Activated T-helper 2 cell treated with anti-CD3 and anti-CD28 coated beads, Interferon-gamma antibody, Interleukin-2, Interleukin-4, amounts not matched to agents 10 μg/mL and 5 μg/mL and 100 μg/mL, durations not matched to agents 14 hours and 24 hours and 36 hours (primary cell): Measurements from ENCODE around the gene MC2R. TPM values are rescaled to one million over a fixed set of nuclear protein-coding genes. Genes with fewer than 3 reads are reported as not detected.
"Not testable (repeated sequence)": the region's sequence is repeated elsewhere in the genome, so short reads cannot be mapped to it uniquely, and the experiment has no call there.

ENCODE experiments used
- DNase-seq: peaks from one replicate; pipeline ENCODE4 v3.0.0; 2021; ENCODE audit warnings: low spot score
- H3K27ac Mint-ChIP-seq: one replicate; pipeline ENCODE4 v1.8.0; 2021; ENCODE audit warnings: mixed read lengths
- H3K27me3 Mint-ChIP-seq: one replicate; pipeline ENCODE4 v1.8.0; 2021; ENCODE audit warnings: low read depth, mixed read lengths
- H3K36me3 Mint-ChIP-seq: one replicate; pipeline ENCODE4 v1.8.0; 2021; ENCODE audit warnings: low read depth, mixed read lengths
- H3K4me1 Mint-ChIP-seq: one replicate; pipeline ENCODE4 v1.8.0; 2021; ENCODE audit warnings: low read depth, mixed read lengths
- H3K4me3 Mint-ChIP-seq: one replicate; pipeline ENCODE4 v1.8.0; 2021; ENCODE audit warnings: low read depth, mild to moderate bottlenecking, moderate library complexity, mixed read lengths
- H3K9me3 Mint-ChIP-seq: one replicate; pipeline ENCODE4 v1.8.0; 2021; ENCODE audit warnings: mixed read lengths
- intact Hi-C: fragments of 100-400 bp; cut with micrococcal nuclease; formaldehyde crosslinking; loops from one replicate; pipeline ENCODE4 v1.15.1; 2023
- total RNA-seq: library from RNA; stranded (reverse); gene quantifications from 2 replicates; pipeline ENCODE4 v1.2.3, GENCODE V29; 2022

MC2R gene
- total RNA-seq, 1 donor from 2014 or later = not detected

DNA sequence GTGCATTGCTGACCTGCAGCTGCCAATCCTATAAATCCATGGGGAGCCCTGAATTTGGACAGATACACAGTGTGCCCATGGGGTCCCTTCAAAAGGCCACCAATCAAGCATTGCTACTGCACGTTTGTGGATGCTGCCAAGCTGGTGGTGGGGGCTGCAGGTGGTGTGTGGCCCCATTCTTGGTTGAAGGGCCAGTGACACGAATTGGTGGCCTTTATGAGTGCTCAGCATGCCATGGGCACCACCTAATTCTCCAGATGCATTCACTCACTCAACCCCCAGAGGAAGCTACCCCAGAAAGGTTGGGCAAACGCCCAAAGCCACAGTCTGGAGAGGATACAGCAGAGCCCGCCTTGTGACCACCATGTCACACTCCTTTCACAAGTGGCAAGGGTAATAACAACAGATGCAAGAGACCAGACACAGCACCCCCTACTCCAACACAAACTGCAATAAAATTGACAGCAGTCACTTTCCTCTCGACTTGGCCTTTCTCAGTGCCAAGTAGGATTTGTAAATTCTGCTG, 27.1 kb downstream of the MC2R start:
- Mint-ChIP-seq H3K27me3 (peaks cover 2% of the 10 kb centered on the region), H3K36me3 (no peaks in the 10 kb centered on the region), H3K4me1 (no peaks in the 10 kb centered on the region), H3K4me3 (no peak overlapping the region), H3K9me3 (no peaks in the 10 kb centered on the region), H3K27ac (no peak overlapping the region)
- intact Hi-C loops = no loop called here
- DNase-seq = no peak

DNA sequence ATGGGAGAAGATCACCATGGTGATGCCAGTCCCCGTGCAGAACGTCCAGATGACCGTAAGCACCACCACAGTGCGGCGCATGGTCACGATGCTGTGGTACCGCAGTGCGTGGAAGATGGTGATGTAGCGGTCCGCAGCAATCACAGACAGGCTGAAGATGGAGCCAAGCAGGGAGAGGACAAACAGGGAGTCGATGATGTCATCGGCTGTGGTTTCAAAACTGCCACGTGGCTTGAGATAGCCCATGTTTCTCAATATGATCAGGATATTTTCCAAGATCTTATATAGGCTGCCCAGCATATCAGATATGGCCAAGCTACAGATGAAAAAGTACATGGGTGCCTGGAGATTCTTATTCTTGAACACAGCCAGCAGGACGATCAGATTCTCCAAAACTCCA, 30.3 kb downstream of the MC2R start:
- Mint-ChIP-seq H3K4me3 (no peak overlapping the region), H3K9me3 (no peaks in the 10 kb centered on the region), H3K27ac (no peak overlapping the region), H3K36me3 (no peaks in the 10 kb centered on the region), H3K27me3 (peaks cover 2% of the 10 kb centered on the region), H3K4me1 (no peaks in the 10 kb centered on the region)
- intact Hi-C loops = no loop called here
- no peak for DNase-seq

DNA sequence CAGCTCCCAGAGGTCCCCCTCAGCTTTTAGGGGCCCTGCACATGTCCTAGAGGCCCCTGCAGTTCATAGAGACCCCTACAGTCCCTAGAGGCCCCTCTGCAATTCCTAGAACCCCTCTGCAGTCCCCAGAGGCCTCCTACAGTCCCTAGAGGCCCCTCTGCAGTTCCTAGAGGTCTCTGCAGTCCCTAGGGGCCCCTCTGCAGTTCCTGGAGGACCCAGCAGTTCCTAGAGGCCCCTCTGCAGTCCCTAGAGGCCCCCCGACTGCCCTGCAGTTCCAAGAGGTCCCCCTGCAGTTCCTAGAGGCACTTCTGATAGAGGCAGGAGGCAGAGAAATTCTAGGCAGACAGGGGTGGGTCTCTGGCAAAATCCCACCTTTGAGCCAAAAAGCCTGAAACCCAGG, 35.4 kb downstream of the MC2R start:
- no peak for DNase-seq
- Mint-ChIP-seq H3K4me3 (no peak overlapping the region), H3K27ac (no peak overlapping the region), H3K4me1 (no peaks in the 10 kb centered on the region), H3K9me3 (no peaks in the 10 kb centered on the region), H3K27me3 (peaks cover 2% of the 10 kb centered on the region), H3K36me3 (no peaks in the 10 kb centered on the region)
- intact Hi-C loops = no loop called here

DNA sequence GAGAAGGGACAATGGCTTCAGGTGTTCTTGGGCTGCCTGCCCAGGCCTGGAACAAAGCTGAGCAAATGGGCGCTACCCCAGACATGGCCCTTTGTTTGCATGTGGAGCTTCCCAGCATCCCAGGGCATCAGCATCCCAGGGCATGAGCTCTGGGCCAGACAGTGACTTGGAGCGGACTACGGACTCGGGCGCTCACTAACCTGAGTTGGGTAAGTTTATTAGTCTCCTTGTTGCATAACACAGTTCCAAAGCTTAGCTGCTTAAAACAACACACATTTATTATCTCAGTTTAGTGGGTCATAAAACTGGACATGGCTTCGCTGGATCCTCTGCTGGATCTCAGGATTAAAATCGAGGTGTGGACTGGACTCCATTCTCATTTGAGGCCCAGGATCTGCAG, 35.8 kb downstream of the MC2R start:
- Mint-ChIP-seq H3K27ac (no peak overlapping the region), H3K27me3 (peaks cover 2% of the 10 kb centered on the region), H3K4me3 (no peak overlapping the region), H3K9me3 (no peaks in the 10 kb centered on the region), H3K4me1 (no peaks in the 10 kb centered on the region), H3K36me3 (no peaks in the 10 kb centered on the region)
- intact Hi-C loops = no loop called here
- DNase-seq = no peak

DNA sequence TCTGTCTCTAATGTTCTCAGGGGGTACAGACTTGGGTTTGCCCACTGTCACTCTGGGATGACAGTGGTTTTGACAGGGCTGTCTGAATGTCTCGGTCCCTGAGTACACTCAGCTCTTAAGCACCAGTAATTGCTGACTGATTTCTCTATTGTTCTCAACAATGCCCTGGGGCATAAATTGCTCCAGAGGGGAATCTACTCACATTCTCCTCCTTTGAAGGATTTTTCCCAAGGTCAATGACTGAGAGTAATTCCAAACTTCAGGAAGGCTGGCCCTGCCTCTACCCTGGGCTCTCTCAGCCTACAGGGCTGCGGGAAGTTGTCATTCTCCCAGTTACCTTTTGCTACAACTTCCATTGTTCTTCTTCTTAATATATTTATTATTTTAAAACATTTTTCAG, 36.5 kb downstream of the MC2R start:
- DNase-seq = no peak
- intact Hi-C loops = no loop called here
- Mint-ChIP-seq H3K4me3 (no peak overlapping the region), H3K4me1 (no peaks in the 10 kb centered on the region), H3K27me3 (peaks cover 2% of the 10 kb centered on the region), H3K36me3 (no peaks in the 10 kb centered on the region), H3K27ac (no peak overlapping the region), H3K9me3 (no peaks in the 10 kb centered on the region)

DNA sequence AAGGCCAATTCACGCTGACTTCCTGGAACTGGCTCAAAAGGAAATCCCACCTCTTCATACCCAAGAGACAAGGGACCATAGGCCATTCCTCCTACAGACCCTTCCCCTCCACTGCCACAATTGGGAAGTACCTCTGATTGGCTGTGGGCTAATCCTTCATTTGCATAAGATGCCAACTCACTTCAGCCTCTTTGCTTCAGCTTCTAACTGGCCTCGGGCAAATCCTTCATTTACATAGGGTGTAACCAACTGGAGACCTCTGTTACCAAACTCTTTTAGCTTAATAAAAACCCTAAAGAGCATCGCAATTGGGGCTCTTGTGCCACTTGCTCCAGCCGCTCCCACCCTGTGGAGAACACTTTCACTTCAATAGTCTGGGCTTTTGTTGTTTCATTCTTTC, 38.2 kb downstream of the MC2R start:
- no peaks in the 10 kb centered on the region for H3K4me1 Mint-ChIP-seq
- no peaks in the 10 kb centered on the region for H3K9me3 Mint-ChIP-seq
- no peaks in the 10 kb centered on the region for H3K36me3 Mint-ChIP-seq
- H3K27ac Mint-ChIP-seq = no peak overlapping the region
- no peak for DNase-seq
- H3K4me3 Mint-ChIP-seq = no peak overlapping the region
- H3K27me3 Mint-ChIP-seq = peaks cover 2% of the 10 kb centered on the region
- intact Hi-C loops = no loop called here

DNA sequence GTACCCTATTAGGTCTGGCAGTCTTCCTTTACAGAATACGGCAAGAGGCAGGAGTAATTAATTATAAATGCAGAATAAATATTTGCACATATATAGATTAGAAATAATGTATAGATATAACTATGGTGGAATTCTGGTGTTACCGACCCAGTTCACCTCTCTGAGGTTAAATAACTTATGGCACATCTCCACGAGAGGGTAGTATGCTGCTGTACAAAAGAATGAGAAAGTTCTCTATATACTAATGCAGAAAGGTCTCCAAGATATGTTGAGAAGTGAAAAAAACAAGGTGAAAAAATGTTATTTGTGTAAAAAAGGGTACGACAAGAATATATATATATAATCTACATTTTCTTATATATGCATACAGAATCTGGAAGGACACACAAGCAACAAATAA, 40.8 kb downstream of the MC2R start:
- Mint-ChIP-seq H3K36me3 (no peaks in the 10 kb centered on the region), H3K4me1 (no peaks in the 10 kb centered on the region), H3K9me3 (no peaks in the 10 kb centered on the region), H3K27ac (no peak overlapping the region), H3K4me3 (no peak overlapping the region), H3K27me3 (peaks cover 10% of the 10 kb centered on the region)
- intact Hi-C loops = no loop called here
- no peak for DNase-seq

DNA sequence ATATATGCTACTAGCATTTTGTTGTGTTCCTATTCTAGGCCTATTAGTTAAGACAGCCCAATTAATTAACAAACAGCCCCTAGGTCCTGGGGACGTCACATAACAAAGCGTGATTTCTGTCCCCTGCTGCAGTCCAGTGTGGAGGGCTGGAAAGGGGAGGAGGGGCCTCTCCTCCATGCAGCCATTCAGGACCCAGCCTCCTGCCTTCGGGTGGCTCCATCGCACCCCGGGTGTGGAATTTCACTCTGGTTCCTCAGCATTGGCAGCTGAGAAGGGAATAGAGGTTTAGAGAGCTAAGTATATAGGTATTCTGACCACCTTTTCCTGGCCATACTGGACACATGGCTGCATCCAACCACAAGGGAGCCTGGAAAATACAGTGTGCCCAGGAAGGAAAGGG, 42.4 kb downstream of the MC2R start:
- H3K27ac Mint-ChIP-seq = no peak overlapping the region
- no peaks in the 10 kb centered on the region for H3K4me1 Mint-ChIP-seq
- no peak for DNase-seq
- no peak overlapping the region for H3K4me3 Mint-ChIP-seq
- H3K27me3 Mint-ChIP-seq = peaks cover 22% of the 10 kb centered on the region
- H3K9me3 Mint-ChIP-seq = no peaks in the 10 kb centered on the region
- H3K36me3 Mint-ChIP-seq = no peaks in the 10 kb centered on the region
- intact Hi-C loops = no loop called here

DNA sequence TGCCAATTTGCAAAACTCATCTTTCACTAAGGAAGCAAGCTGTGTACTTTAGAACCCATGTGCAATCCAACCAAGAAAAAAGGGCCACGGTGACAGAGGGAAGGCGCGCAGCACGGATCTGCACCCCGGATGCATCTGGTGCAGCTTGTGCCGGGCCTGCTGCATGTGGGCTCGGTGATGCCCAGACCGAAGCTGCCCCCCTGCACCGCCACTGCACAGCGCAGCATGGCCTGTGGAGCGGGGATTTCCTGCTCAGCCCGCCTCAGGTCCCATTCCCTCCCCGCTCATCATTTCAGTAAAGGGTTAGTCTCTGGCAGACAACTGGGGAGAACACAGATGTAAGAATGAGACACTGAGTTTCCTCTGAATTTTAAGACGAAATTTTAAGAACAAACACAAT, 43.0 kb downstream of the MC2R start:
- no peak for DNase-seq
- intact Hi-C loops = no loop called here
- Mint-ChIP-seq H3K4me1 (no peaks in the 10 kb centered on the region), H3K4me3 (no peak overlapping the region), H3K36me3 (no peaks in the 10 kb centered on the region), H3K9me3 (no peaks in the 10 kb centered on the region), H3K27me3 (peaks cover 27% of the 10 kb centered on the region), H3K27ac (no peak overlapping the region)

DNA sequence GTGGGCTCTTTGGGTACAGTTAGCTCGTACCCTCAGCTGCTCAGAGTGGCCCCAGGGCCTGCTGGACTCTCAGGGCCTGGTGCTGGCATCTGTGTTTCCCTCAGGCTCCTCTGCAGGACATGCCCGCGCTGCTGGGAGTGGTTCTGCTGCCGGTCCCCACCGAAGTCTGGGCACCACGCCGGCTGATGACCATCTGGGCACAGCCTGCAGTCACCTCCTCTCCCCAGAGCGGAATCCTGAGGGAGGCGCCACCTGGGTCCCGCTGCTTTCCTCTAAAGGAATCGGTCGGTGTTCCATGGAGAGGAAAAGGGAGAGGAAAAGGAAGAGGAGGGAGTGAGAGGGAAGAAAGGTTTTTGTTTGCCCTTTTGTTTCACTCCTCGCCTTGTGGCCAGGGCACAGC, 43.6 kb downstream of the MC2R start:
- Mint-ChIP-seq H3K4me1 (no peaks in the 10 kb centered on the region), H3K4me3 (no peak overlapping the region), H3K27ac (no peak overlapping the region), H3K36me3 (no peaks in the 10 kb centered on the region), H3K27me3 (peaks cover 30% of the 10 kb centered on the region), H3K9me3 (no peaks in the 10 kb centered on the region)
- intact Hi-C loops = no loop called here
- no peak for DNase-seq

DNA sequence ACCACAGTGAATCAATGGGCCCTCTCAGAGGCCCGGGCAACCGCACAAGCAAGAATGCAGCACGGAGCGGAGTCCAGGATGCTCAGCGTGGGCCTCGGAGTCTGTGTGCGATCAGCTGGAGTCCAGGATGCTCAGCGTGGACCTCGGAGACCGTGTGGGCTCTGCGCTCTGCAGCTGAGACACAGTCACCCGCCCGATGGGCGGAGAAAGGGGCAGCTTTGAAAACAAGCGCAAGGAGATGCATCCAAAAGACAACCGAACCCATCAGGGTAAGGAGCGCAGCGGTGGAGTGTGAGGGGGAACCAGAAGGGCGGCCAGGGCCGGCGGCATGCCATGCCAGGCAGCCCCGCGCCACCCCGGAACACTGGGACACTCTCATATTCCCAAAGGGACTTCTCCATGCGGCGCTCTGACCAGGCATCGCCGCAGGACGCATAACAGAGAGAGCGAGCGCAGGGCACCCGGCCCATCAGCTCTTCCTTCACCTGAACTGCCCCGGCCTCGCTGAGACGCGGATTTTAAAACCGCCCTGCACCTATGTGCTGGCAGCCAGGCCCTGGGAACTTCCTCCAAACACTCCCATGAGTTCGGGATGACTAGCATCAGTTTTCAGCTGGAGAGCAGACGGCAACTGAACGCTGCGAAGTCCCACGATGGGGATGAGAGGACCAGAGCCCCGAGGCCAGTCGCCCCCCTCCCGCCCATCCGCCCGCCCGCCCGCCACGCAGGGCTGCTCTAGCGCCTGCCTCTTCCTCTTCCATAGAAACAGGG, 46.6 kb downstream of the MC2R start:
- intact Hi-C loops = no loop called here
- Mint-ChIP-seq H3K27me3 (peaks cover 34% of the 10 kb centered on the region), H3K4me3 (no peak overlapping the region), H3K4me1 (no peaks in the 10 kb centered on the region), H3K9me3 (no peaks in the 10 kb centered on the region), H3K27ac (no peak overlapping the region), H3K36me3 (no peaks in the 10 kb centered on the region)
- no peak for DNase-seq

DNA sequence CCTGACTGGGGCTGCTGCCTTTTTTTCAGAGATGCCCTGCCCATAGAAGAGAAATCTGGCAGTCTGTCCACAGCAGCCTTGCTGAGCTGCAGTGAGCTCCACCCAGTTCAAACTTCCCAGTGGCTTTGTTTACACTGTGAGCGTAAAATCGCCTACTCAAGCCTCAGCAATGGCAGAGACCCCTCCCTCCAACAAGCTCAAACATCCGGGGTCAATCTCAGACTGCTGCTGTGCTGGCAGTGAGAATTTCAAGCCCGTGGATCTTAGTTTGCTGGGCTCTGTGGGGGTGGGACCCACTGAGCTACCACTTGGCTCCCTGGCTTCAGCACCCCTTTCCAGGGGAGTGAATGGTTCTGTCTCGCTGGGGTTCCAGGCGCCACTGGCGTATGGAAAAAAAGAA, 52.4 kb downstream of the MC2R start:
- peaks cover 21% of the 10 kb centered on the region for H3K27me3 Mint-ChIP-seq
- H3K36me3 Mint-ChIP-seq, intact Hi-C loops, H3K9me3 Mint-ChIP-seq, H3K27ac Mint-ChIP-seq, DNase-seq, H3K4me1 Mint-ChIP-seq, H3K4me3 Mint-ChIP-seq: not testable (repeated sequence)

DNA sequence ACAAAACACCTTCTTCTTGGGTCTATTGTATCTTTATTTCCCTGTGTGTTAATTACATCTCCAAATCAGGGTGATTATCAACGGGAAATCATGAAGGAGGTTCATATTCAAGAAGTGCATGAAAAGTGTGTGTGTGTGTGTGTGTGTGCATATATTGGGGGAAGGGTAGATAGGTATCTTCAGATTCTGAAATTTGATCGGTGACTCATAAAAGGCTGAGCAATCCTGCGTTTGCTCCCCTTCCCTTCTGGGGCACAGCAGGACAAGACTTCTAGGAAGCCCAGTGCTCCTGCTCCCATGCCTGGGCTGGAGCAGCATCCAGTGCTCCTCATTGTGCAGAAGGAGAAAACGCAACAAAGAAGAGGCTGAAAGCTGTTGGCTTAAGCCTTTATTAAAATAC, 65.5 kb downstream of the MC2R start:
- intact Hi-C loops = no loop called here
- Mint-ChIP-seq H3K27me3 (no peaks in the 10 kb centered on the region), H3K4me3 (no peak overlapping the region), H3K36me3 (no peaks in the 10 kb centered on the region), H3K9me3 (peaks cover 8% of the 10 kb centered on the region), H3K4me1 (no peaks in the 10 kb centered on the region), H3K27ac (no peak overlapping the region)
- DNase-seq = no peak

DNA sequence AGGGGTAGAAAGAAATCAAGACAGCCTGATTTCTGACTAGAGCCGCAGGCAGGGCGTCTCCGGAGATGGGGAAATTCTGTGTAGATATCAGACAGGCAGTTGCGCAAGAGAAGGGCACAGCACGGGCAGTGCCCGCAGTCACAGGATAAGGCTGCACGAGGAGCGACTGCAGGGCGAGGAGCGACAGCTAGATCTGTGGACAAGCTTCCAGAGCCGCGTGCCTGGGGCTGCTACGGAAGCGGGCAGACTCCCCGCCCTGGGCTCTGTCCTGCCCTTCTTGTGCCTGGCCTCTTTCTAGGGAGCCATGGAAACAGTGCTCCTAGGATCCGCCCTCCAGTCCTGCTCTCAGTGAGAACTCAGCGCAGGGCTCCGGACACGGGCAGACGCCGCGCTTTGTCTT, 78.8 kb downstream of the MC2R start:
- Mint-ChIP-seq H3K9me3 (no peaks in the 10 kb centered on the region), H3K4me1 (no peaks in the 10 kb centered on the region), H3K27ac (no peak overlapping the region), H3K36me3 (no peaks in the 10 kb centered on the region), H3K4me3 (no peak overlapping the region), H3K27me3 (peaks cover 3% of the 10 kb centered on the region)
- DNase-seq = no peak
- intact Hi-C loops = no loop called here
